Erythroblast (primary cell): ENCODE data around the gene DPF3.

Source experiments
- GATA1 ChIP-seq: IDR thresholded peaks from 2 replicates; pipeline ENCODE4 v1.6.1; 2011; ENCODE audit warnings: low read depth, mild to moderate bottlenecking, control low read depth, low read length, moderate library complexity
- POLR2A ChIP-seq: IDR thresholded peaks from 2 replicates; pipeline ENCODE4 v1.6.1; 2011; ENCODE audit warnings: mild to moderate bottlenecking, low read length

GRCh38 chr14:72743626-72744025 is 150.3 kb downstream of the DPF3 start:
- TF ChIP-seq POLR2A (no peak), GATA1 (no peak)
